Uterus (tissue), 2 donors: ENCODE results near the gene NEDD4L.

Experiments
- POLR2A ChIP-seq, 2 donors: fragments of 450-650 bp; IDR thresholded peaks; one replicate each; pipeline ENCODE4 v1.6.1; 2016; ENCODE audit warnings: antibody characterized with exemption in 2 of 2, mild to moderate bottlenecking in 1 of 2, moderate library complexity in 1 of 2
- TF ChIP-seq, protein P1 (sequence below), 4 experiments: fragments of 200-600 bp in 2 of 4; fragments of 450-650 bp in 2 of 4; sonication (generic) in 2 of 4; IDR thresholded peaks; one replicate each; pipeline ENCODE4 v1.5.1; 2016 to 2019; ENCODE audit warnings: antibody characterized with exemption in 4 of 4, mild to moderate bottlenecking in 2 of 4, moderate library complexity in 1 of 4

- no peak for TF ChIP-seq POLR2A (IDR thresholded peaks at IDR 0.05)
- TF ChIP-seq, protein P1, sequence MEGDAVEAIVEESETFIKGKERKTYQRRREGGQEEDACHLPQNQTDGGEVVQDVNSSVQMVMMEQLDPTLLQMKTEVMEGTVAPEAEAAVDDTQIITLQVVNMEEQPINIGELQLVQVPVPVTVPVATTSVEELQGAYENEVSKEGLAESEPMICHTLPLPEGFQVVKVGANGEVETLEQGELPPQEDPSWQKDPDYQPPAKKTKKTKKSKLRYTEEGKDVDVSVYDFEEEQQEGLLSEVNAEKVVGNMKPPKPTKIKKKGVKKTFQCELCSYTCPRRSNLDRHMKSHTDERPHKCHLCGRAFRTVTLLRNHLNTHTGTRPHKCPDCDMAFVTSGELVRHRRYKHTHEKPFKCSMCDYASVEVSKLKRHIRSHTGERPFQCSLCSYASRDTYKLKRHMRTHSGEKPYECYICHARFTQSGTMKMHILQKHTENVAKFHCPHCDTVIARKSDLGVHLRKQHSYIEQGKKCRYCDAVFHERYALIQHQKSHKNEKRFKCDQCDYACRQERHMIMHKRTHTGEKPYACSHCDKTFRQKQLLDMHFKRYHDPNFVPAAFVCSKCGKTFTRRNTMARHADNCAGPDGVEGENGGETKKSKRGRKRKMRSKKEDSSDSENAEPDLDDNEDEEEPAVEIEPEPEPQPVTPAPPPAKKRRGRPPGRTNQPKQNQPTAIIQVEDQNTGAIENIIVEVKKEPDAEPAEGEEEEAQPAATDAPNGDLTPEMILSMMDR (IDR thresholded peaks at IDR 0.05) = no peak
Measured at GRCh38 chr18:58345875-58346274, 301.8 kb downstream of the NEDD4L start.
